Cardiac muscle cell (in vitro differentiated cells and primary cell): ENCODE data around the gene CILP. TPM values are rescaled to one million over a fixed set of nuclear protein-coding genes. Genes with fewer than 3 reads are reported as not detected.
"Not testable (repeated sequence)": the region's sequence is repeated elsewhere in the genome, so short reads cannot be mapped to it uniquely, and the experiment has no call there.

Source experiments
- DNase-seq, 2 donors: peaks; one replicate each; pipeline versions ENCODE4 v3.0.0 to v3.0.0-alpha.2; 2010 to 2017; ENCODE audit warnings: low read depth in 1 of 2, low spot score in 1 of 2
- H3K27ac ChIP-seq: fragments of 200-600 bp; sonication (generic); 2 replicates; pipeline ENCODE4 v1.5.1; 2016
- H3K27me3 ChIP-seq: fragments of 200-600 bp; sonication (generic); 2 replicates; pipeline ENCODE4 v1.6.0; 2016; ENCODE audit warnings: control low read depth
- H3K36me3 ChIP-seq: fragments of 200-600 bp; sonication (generic); 2 replicates; pipeline ENCODE4 v1.5.1; 2016; ENCODE audit warnings: control low read depth
- H3K4me1 ChIP-seq: fragments of 200-600 bp; sonication (generic); 2 replicates; pipeline ENCODE4 v1.8.1; 2017; ENCODE audit warnings: low read depth, mild to moderate bottlenecking, mixed run types
- H3K4me3 ChIP-seq: fragments of 200-600 bp; sonication (generic); 2 replicates; pipeline ENCODE4 v1.5.1; 2016; ENCODE audit warnings: mild to moderate bottlenecking
- H3K9me3 ChIP-seq: fragments of 200-600 bp; sonication (generic); 2 replicates; pipeline ENCODE4 v1.5.1; 2017; ENCODE audit warnings: low read depth, mild to moderate bottlenecking, control low read depth
- CTCF ChIP-seq: IDR thresholded peaks from 2 replicates; pipeline ENCODE4 v1.5.1; 2012; ENCODE audit warnings: low read depth, mild to moderate bottlenecking, low read length
- polyA plus RNA-seq: library from polyadenylated mRNA; unstranded; fragments of >200 nt; fragmentation: Nextera tagmentation; extraction: Ambion mirVana; gene quantifications from 2 replicates; pipeline ENCODE4 v1.2.1, GENCODE V29; 2016
- total RNA-seq: library from RNA; depleted of rRNA; stranded (reverse); fragments of >200 nt; gene quantifications from 2 replicates; pipeline ENCODE4 v1.2.3, GENCODE V29; 2016

The CILP gene
- total and polyA plus RNA-seq, 2 experiments from 2014 or later: 0.50 to 1.0 TPM

DNA sequence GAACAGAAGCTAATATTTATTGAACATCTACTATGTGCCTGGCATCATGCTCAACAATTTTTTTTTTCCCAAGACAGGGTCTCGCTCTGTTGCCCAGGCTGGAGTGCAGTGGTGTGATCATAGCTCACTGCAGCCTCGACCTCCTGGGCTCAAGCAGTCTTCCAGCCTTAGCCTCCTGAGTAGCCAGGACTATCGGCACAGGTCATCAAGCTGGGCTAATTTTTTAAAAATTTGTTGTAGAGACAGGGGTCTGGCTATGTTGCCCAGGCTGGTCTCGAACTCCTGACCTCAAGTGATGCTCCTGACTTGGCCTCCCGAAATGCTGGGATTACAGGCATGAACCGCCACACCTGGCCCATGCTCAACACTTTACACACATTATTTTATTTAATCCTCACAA lies 35.7 kb upstream of the CILP start:
- Histone ChIP-seq H3K9me3 (no peaks in the 10 kb centered on the region), H3K27ac (peak overlapping the region; percentile 89), H3K4me1 (peaks cover 40% of the 10 kb centered on the region), H3K36me3 (no peaks in the 10 kb centered on the region), H3K27me3 (no peaks in the 10 kb centered on the region), H3K4me3 (no peak overlapping the region)
- DNase-seq: no peak
- no peak for TF ChIP-seq CTCF

DNA sequence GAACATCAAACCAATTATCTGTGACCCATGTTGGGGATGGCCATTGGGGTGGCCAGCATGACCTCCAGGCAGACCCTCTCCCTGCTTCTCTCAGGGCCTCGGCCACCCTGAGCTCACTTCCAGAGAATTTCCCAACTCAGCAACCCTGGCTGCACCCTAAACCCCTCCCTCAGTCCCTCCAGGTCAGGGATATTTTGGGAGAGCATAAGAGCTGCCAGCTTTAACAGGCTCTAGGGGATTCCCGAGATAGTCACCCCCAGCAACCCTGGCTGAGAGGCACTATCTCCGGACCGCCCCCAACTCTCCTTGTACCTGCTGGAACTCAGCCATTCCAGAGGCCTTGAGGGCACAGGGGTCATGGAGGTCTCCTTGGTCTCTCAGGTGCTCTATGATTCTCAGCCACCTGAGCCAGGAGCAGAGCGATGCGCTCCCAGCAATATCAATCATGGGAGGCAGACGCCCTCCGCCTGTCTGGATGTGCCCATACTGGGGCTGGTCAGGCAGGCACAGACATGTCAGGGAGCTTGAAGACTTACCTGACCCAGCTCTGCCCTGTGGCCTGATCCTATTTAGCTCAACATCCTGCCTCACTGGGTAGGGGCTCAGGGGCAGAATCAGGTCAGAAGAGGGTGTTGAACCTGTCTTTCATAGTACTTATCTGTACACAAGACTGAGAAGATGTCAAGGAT lies 34.9 kb upstream of the CILP start:
- Histone ChIP-seq H3K27ac (peak overlapping the region; percentile 89), H3K4me3 (no peak overlapping the region)
- peak in 1 of 2 donors; percentile 61 for DNase-seq

DNA sequence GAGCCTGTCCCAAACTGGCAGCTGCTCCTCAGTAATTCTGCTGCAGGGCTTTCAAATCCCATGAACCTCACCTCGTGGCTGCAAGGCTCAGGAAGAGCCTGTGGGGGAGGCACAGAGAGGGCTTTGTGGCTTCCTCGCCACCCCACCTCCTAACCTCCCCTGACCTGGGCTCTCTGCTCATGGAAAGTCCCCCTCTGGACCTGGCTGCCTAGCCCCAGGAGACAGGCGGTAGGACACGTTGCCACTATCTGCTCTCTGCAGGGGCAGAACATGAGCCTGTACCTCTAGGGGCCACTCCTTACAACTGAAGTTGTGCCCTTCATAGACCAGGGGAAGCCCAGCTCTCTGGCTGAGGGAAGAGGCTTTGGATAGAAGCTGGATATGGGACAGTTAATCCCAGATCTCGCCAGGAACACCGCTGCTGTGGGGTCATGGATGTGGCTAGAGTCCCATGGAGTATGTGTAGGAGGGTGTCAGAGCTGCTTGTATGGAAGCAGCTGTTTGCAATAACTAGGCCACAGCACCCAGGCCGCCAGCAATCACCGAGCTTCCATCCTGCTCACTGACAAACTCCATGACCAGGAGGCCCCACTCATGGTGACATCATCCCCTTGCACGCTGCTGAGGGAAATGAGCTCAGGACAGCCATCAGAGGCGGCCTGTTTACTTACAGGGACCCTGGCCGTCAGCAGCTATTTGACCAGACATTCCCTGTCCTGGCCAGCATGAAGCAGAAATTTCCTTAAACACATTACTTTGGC lies 34.0 kb upstream of the CILP start:
- peak overlapping the region; percentile 89 for H3K27ac ChIP-seq
- no peak overlapping the region for H3K4me3 ChIP-seq
- no peaks in the 10 kb centered on the region for H3K36me3 ChIP-seq
- no peaks in the 10 kb centered on the region for H3K27me3 ChIP-seq
- DNase-seq: peak; percentile 23 to 82
- H3K9me3 ChIP-seq: no peaks in the 10 kb centered on the region
- peaks cover 40% of the 10 kb centered on the region for H3K4me1 ChIP-seq
- no peak for TF ChIP-seq CTCF

More for the DNA sequence above, 34.9 kb upstream of the CILP start:
- Histone ChIP-seq H3K36me3 (no peaks in the 10 kb centered on the region), H3K4me1 (peaks cover 40% of the 10 kb centered on the region), H3K9me3 (no peaks in the 10 kb centered on the region), H3K27me3 (no peaks in the 10 kb centered on the region)
- no peak for TF ChIP-seq CTCF

- peak overlapping the region; percentile 89 for H3K27ac ChIP-seq
- no peaks in the 10 kb centered on the region for H3K36me3 ChIP-seq
- H3K4me3 ChIP-seq: no peak overlapping the region
- H3K4me1 ChIP-seq: peaks cover 39% of the 10 kb centered on the region
- no peak for DNase-seq
- no peaks in the 10 kb centered on the region for H3K9me3 ChIP-seq
- no peaks in the 10 kb centered on the region for H3K27me3 ChIP-seq
- TF ChIP-seq CTCF: no peak
These were observed 33.4 kb upstream of the CILP start for GRCh38 chr15:65244638-65245037.

- not testable (repeated sequence) for H3K9me3 ChIP-seq, H3K4me3 ChIP-seq, H3K4me1 ChIP-seq, H3K27ac ChIP-seq, H3K27me3 ChIP-seq, DNase-seq, H3K36me3 ChIP-seq
These were observed 25.2 kb upstream of the CILP start for GRCh38 chr15:65236443-65236842.

- Histone ChIP-seq H3K27me3 (no peaks in the 10 kb centered on the region), H3K36me3 (no peaks in the 10 kb centered on the region), H3K9me3 (no peaks in the 10 kb centered on the region), H3K4me3 (no peak overlapping the region), H3K27ac (no peak overlapping the region), H3K4me1 (no peaks in the 10 kb centered on the region)
- no peak for TF ChIP-seq CTCF
- DNase-seq: no peak
These were observed 22.4 kb upstream of the CILP start for GRCh38 chr15:65233696-65234095.
